ENCODE data around the gene KLK6.
A peak's percentile ranks its signal among the peaks of the same experiment; 100 is the strongest.

Gene KLK6

GRCh38 chr19:50969413-50969760 is at the start of gene KLK6:
Gene KLK6, minus strand, starts transcription at chr19:50969591. Its CDS starts 1,487 bp downstream, at chr19:50968104.
- DNase-seq (ENCODE audit: low spot score) = no peak

GRCh38 chr19:51018745-51019543 is 49.6 kb upstream of the KLK6 start:
- DNase-seq (ENCODE audit: low spot score) = no peak

- peak; percentile 36 for DNase-seq (ENCODE audit: low spot score)
These were observed 47.6 kb upstream of the KLK6 start for GRCh38 chr19:51016798-51017683.

GRCh38 chr19:51015691-51016267 is 46.4 kb upstream of the KLK6 start:
- no peak for DNase-seq (ENCODE audit: low spot score)

- no peak for DNase-seq (ENCODE audit: low spot score)
These were observed 44.9 kb upstream of the KLK6 start for GRCh38 chr19:51014242-51014641.

GRCh38 chr19:51012661-51013190 is 43.3 kb upstream of the KLK6 start:
- DNase-seq (ENCODE audit: low spot score) = no peak

GRCh38 chr19:51010066-51010795 is 40.8 kb upstream of the KLK6 start:
- DNase-seq (ENCODE audit: low spot score) = no peak

- DNase-seq (ENCODE audit: low spot score) = no peak
These were observed 39.9 kb upstream of the KLK6 start for GRCh38 chr19:51009061-51009891.

GRCh38 chr19:51007488-51007887 is 38.1 kb upstream of the KLK6 start:
- DNase-seq (ENCODE audit: low spot score) = no peak

- no peak for DNase-seq (ENCODE audit: low spot score)
These were observed 37.0 kb upstream of the KLK6 start for GRCh38 chr19:51006406-51006805.

GRCh38 chr19:51005248-51005647 is 35.9 kb upstream of the KLK6 start:
- DNase-seq (ENCODE audit: low spot score) = no peak

GRCh38 chr19:51003316-51003715 is 33.9 kb upstream of the KLK6 start:
- DNase-seq (ENCODE audit: low spot score) = no peak

- no peak for DNase-seq (ENCODE audit: low spot score)
These were observed 33.3 kb upstream of the KLK6 start for GRCh38 chr19:51002542-51003311.

- no peak for DNase-seq (ENCODE audit: low spot score)
These were observed 32.7 kb upstream of the KLK6 start for GRCh38 chr19:51002089-51002532.

GRCh38 chr19:51001515-51001914 is 32.1 kb upstream of the KLK6 start, which contains the start of gene KLK8:
Gene KLK8, minus strand, starts transcription at chr19:51001604. Its CDS starts 437 bp downstream, at chr19:51001167.
- DNase-seq (ENCODE audit: low spot score) = no peak

- no peak for DNase-seq (ENCODE audit: low spot score)
These were observed 31.6 kb upstream of the KLK6 start for GRCh38 chr19:51000981-51001380.

- no peak for DNase-seq (ENCODE audit: low spot score)
These were observed 31.0 kb upstream of the KLK6 start for GRCh38 chr19:51000426-51000825.

- no peak for DNase-seq (ENCODE audit: low spot score)
These were observed 29.3 kb upstream of the KLK6 start for GRCh38 chr19:50998686-50999085.

- no peak for DNase-seq (ENCODE audit: low spot score)
These were observed 28.7 kb upstream of the KLK6 start for GRCh38 chr19:50998061-50998460.

GRCh38 chr19:50994129-50994528 is 24.7 kb upstream of the KLK6 start:
- DNase-seq (ENCODE audit: low spot score) = no peak

All from kidney capillary endothelial cell (primary cell).